HG02870 (cell line): ENCODE data around the gene VPREB3.
"Not testable (repeated sequence)": the region's sequence is repeated elsewhere in the genome, so short reads cannot be mapped to it uniquely, and the experiment has no call there.

Experiments
- ATAC-seq: cut with Tn5 transposase; IDR thresholded peaks from one replicate; pipeline ENCODE4 v1.9.1; 2021; ENCODE audit warnings: mild to moderate bottlenecking, moderate library complexity; ENCODE audit not compliant: unreplicated experiment

Gene VPREB3

GRCh38 chr22:23744485-23744884, 9.7 kb downstream of the VPREB3 start:
- ATAC-seq: no peak

GRCh38 chr22:23744001-23744400, 10.2 kb downstream of the VPREB3 start:
- no peak for ATAC-seq

- no peak for ATAC-seq
Observed at GRCh38 chr22:23743303-23743705, 10.9 kb downstream of the VPREB3 start.

- ATAC-seq: no peak
Observed at GRCh38 chr22:23742505-23743264, 11.5 kb downstream of the VPREB3 start.

GRCh38 chr22:23737696-23738095, 16.5 kb downstream of the VPREB3 start:
- no peak for ATAC-seq

GRCh38 chr22:23728108-23728507, 26.1 kb downstream of the VPREB3 start:
- ATAC-seq: not testable (repeated sequence)

- no peak for ATAC-seq
Observed at GRCh38 chr22:23722724-23723123, 31.5 kb downstream of the VPREB3 start.

- no peak for ATAC-seq
Observed at GRCh38 chr22:23722160-23722559, 32.1 kb downstream of the VPREB3 start.

GRCh38 chr22:23720855-23721254, 33.4 kb downstream of the VPREB3 start:
- no peak for ATAC-seq

GRCh38 chr22:23718371-23719165, 35.7 kb downstream of the VPREB3 start:
- no peak for ATAC-seq

GRCh38 chr22:23716811-23717801, 37.1 kb downstream of the VPREB3 start:
- peak; percentile 61 for ATAC-seq

- no peak for ATAC-seq
Observed at GRCh38 chr22:23715806-23716375, 38.3 kb downstream of the VPREB3 start.

GRCh38 chr22:23714596-23715578, 39.3 kb downstream of the VPREB3 start:
- ATAC-seq: no peak

GRCh38 chr22:23713696-23714595, 40.3 kb downstream of the VPREB3 start:
- ATAC-seq: no peak

- ATAC-seq: no peak
Observed at GRCh38 chr22:23712256-23712655, 42.0 kb downstream of the VPREB3 start.

GRCh38 chr22:23709107-23709506, 45.1 kb downstream of the VPREB3 start:
- ATAC-seq: no peak

- ATAC-seq: no peak
Observed at GRCh38 chr22:23708270-23708669, 46.0 kb downstream of the VPREB3 start.

- no peak for ATAC-seq
Observed at GRCh38 chr22:23705358-23705757, 48.9 kb downstream of the VPREB3 start.
